ENCODE measurements around the gene MYOG. TPM values are rescaled to one million over a fixed set of nuclear protein-coding genes. Genes with fewer than 3 reads are reported as not detected.
A peak's percentile ranks its signal among the peaks of the same experiment; 100 is the strongest.

Gene MYOG
- total and polyA plus RNA-seq, 2 donors (not counting 1 experiment from before 2014, with no cell fraction given) = not detected

DNA sequence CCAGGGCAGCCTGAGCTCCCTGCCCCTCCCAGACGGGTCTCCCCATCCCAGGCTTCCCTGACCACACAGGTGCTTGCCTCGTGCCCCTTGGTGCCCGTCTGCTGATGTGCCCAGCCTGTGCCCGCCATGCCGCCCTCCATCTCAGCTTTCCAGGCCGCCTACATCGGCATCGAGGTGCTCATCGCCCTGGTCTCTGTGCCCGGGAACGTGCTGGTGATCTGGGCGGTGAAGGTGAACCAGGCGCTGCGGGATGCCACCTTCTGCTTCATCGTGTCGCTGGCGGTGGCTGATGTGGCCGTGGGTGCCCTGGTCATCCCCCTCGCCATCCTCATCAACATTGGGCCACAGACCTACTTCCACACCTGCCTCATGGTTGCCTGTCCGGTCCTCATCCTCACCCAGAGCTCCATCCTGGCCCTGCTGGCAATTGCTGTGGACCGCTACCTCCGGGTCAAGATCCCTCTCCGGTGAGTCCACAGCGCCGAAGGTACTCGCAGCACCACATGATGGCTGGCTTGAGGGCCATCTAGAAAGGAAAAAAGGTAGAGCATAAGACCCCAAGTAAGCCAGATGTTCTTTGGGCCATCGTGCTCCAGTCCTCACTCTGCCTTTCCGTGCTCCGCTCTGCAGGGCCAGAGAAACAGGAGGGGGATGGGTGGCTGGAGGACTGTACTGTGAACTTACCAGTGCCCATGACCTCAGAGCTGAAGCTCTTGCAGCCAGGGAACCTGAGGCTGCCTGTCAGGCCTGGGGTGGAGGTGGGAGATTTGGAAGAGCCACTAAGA is 43.1 kb upstream of the MYOG start:
- Histone ChIP-seq H3K36me3 (replicated peaks in 1 of 2; ENCODE audit: control extremely low read depth in 1 of 2, control insufficient read depth in 1 of 2, extremely low read depth in 1 of 2, insufficient read depth in 2 of 2, low read length in 1 of 2) (no peaks in the 10 kb centered on the region), H3K27me3 (replicated peaks in 1 of 4; ENCODE audit: control extremely low read depth in 1 of 4, control insufficient read depth in 3 of 4, insufficient read depth in 4 of 4, low read length in 3 of 4) (peaks cover 0 to 37% (median 16%) of the 10 kb centered on the region in 4 experiments), H3K4me3 (ENCODE audit: control extremely low read depth in 1 of 5, extremely low read depth in 1 of 5, insufficient read depth in 1 of 5, low read depth in 2 of 5, low read length in 4 of 5) (no peak overlapping the region), H3K9me3 (ENCODE audit: control extremely low read depth in 1 of 3, control insufficient read depth in 2 of 3, insufficient read depth in 1 of 3, low read length in 2 of 3) (peaks cover 0 to 6% (median 0%) of the 10 kb centered on the region in 3 donors), H3K4me2 (replicated peaks; ENCODE audit: low read depth, low read length, poor library complexity, severe bottlenecking) (no peak overlapping the region), H3K27ac (ENCODE audit: low read length in 2 of 2) (no peak overlapping the region), H2AFZ (ENCODE audit: insufficient read depth, low read depth, low read length, poor library complexity, severe bottlenecking) (no peak overlapping the region), H3K9ac (ENCODE audit: low read length) (no peak overlapping the region), H3K4me1 (ENCODE audit: control insufficient read depth in 2 of 2, insufficient read depth in 2 of 2, low read length in 2 of 2) (peaks cover 7 to 12% of the 10 kb centered on the region in 2 donors), H4K20me1 (ENCODE audit: control insufficient read depth, insufficient read depth, low read length, poor library complexity, severe bottlenecking) (no peaks in the 10 kb centered on the region), H3K79me2 (ENCODE audit: control insufficient read depth, insufficient read depth, low read length) (no peaks in the 10 kb centered on the region)
- WGBS (ENCODE audit: insufficient coverage) = 93% methylated on average over 29 of the region's 29 CpGs
- Mint-ChIP-seq H3K4me1 (peaks cover 9% of the 10 kb centered on the region), H3K9me3 (ENCODE audit: insufficient read depth) (no peaks in the 10 kb centered on the region), H3K27ac (no peak overlapping the region), H3K27me3 (peaks cover 58% of the 10 kb centered on the region), H3K4me3 (no peak overlapping the region)
- no peak for DNase-seq
- intact Hi-C loops (cut with micrococcal nuclease) = no loop called here
- ATAC-seq (ENCODE audit: low read depth) = no peak
- CTCF ChIA-PET = no interaction called here
- no peak for TF ChIP-seq CTCF (IDR thresholded peaks at IDR 0.05)
- POLR2A ChIA-PET = no interaction called here

DNA sequence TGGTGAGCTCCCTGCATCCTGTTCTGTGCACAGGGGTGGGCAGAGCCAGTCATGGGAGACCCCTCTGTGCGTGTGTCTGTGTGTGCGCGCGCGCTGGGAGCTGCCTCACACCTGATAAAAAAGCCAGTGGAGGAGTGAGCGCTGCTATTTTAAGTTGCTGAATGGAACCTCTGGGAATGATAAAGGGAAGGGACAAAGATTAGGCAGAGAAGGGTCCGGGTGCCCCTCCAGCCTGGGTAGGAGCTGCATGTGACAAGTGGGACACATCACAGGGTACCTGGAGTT is 42.6 kb upstream of the MYOG start:
- peak overlapping the region; percentile 51 for H3K4me2 ChIP-seq (replicated peaks; ENCODE audit: low read depth, low read length, poor library complexity, severe bottlenecking)
- peaks cover 7 to 12% of the 10 kb centered on the region in 2 donors for H3K4me1 ChIP-seq (ENCODE audit: control insufficient read depth in 2 of 2, insufficient read depth in 2 of 2, low read length in 2 of 2)
- H3K4me1 Mint-ChIP-seq = peaks cover 9% of the 10 kb centered on the region
- no peaks in the 10 kb centered on the region for H3K79me2 ChIP-seq (ENCODE audit: control insufficient read depth, insufficient read depth, low read length)
- H3K9me3 Mint-ChIP-seq (ENCODE audit: insufficient read depth) = no peaks in the 10 kb centered on the region
- ChIA-PET POLR2A (no interaction called here), CTCF (no interaction called here)
- no peak for TF ChIP-seq EZH2 (IDR thresholded peaks at IDR 0.05; ENCODE audit: borderline replicate concordance, insufficient read depth, low read depth, low read length, poor library complexity, severe bottlenecking)
- TF ChIP-seq CTCF (IDR thresholded peaks at IDR 0.05) = no peak
- intact Hi-C loops (cut with micrococcal nuclease) = no loop called here
- no peak overlapping the region for H3K9ac ChIP-seq (ENCODE audit: low read length)
- H3K27ac Mint-ChIP-seq = no peak overlapping the region
- H3K4me3 ChIP-seq (ENCODE audit: control extremely low read depth in 1 of 5, extremely low read depth in 1 of 5, insufficient read depth in 1 of 5, low read depth in 2 of 5, low read length in 4 of 5) = no peak overlapping the region
- no peaks in the 10 kb centered on the region for H3K36me3 ChIP-seq (replicated peaks in 1 of 2; ENCODE audit: control extremely low read depth in 1 of 2, control insufficient read depth in 1 of 2, extremely low read depth in 1 of 2, insufficient read depth in 2 of 2, low read length in 1 of 2)
- H4K20me1 ChIP-seq (ENCODE audit: control insufficient read depth, insufficient read depth, low read length, poor library complexity, severe bottlenecking) = no peaks in the 10 kb centered on the region
- H2AFZ ChIP-seq (ENCODE audit: insufficient read depth, low read depth, low read length, poor library complexity, severe bottlenecking) = no peak overlapping the region
- H3K4me3 Mint-ChIP-seq = no peak overlapping the region
- no peak for ATAC-seq (ENCODE audit: low read depth)
- 38% methylated on average over 7 of the region's 7 CpGs for WGBS (ENCODE audit: insufficient coverage)
- H3K27me3 ChIP-seq (replicated peaks in 1 of 4; ENCODE audit: control extremely low read depth in 1 of 4, control insufficient read depth in 3 of 4, insufficient read depth in 4 of 4, low read length in 3 of 4) = peaks cover 0 to 38% (median 16%) of the 10 kb centered on the region in 4 experiments
- H3K9me3 ChIP-seq (ENCODE audit: control extremely low read depth in 1 of 3, control insufficient read depth in 2 of 3, insufficient read depth in 1 of 3, low read length in 2 of 3) = peaks cover 0 to 6% (median 0%) of the 10 kb centered on the region in 3 donors
- H3K27ac ChIP-seq (ENCODE audit: low read length in 2 of 2) = no peak overlapping the region
- peaks cover 64% of the 10 kb centered on the region for H3K27me3 Mint-ChIP-seq
- DNase-seq = no peak
